ENCODE data around the gene MAML2. TPM values are rescaled to one million over a fixed set of nuclear protein-coding genes. Genes with fewer than 3 reads are reported as not detected.
A peak's percentile ranks its signal among the peaks of the same experiment; 100 is the strongest.

The MAML2 gene
- total and polyA plus RNA-seq, 2 experiments from 2014 or later: 4.7 to 15.3 TPM

GRCh38 chr11:96152623-96153022, 190.4 kb downstream of the MAML2 start:
- 93% methylated on average over 1 of the region's 1 CpG for WGBS (ENCODE audit: low lambda C conversion rate, missing lambda C conversion rate)
- no peak for DNase-seq (ENCODE audit: low spot score)
- Histone ChIP-seq H2AFZ (no peak overlapping the region), H3K4me2 (no peak overlapping the region), H3K4me3 (no peak overlapping the region), H3K27me3 (no peaks in the 10 kb centered on the region), H3K27ac (no peak overlapping the region), H4K20me1 (ENCODE audit: insufficient read depth, poor library complexity, severe bottlenecking) (no peaks in the 10 kb centered on the region), H3K79me2 (peaks cover 42% of the 10 kb centered on the region), H3K4me1 (ENCODE audit: insufficient read depth) (peaks cover 39% of the 10 kb centered on the region), H3K36me3 (replicated peaks; ENCODE audit: insufficient read depth, low read depth) (no peaks in the 10 kb centered on the region), H3K9me3 (ENCODE audit: low read depth) (no peaks in the 10 kb centered on the region), H3K9me2 (replicated peaks; ENCODE audit: insufficient read depth) (no peaks in the 10 kb centered on the region)
- TF ChIP-seq EZH2 (IDR thresholded peaks at IDR 0.05; ENCODE audit: borderline replicate concordance) (no peak), EZH2phosphoT487 (IDR thresholded peaks at IDR 0.05; ENCODE audit: low read depth, severe bottlenecking, unreplicated experiment) (no peak)
- TF ChIP-seq, protein P1, sequence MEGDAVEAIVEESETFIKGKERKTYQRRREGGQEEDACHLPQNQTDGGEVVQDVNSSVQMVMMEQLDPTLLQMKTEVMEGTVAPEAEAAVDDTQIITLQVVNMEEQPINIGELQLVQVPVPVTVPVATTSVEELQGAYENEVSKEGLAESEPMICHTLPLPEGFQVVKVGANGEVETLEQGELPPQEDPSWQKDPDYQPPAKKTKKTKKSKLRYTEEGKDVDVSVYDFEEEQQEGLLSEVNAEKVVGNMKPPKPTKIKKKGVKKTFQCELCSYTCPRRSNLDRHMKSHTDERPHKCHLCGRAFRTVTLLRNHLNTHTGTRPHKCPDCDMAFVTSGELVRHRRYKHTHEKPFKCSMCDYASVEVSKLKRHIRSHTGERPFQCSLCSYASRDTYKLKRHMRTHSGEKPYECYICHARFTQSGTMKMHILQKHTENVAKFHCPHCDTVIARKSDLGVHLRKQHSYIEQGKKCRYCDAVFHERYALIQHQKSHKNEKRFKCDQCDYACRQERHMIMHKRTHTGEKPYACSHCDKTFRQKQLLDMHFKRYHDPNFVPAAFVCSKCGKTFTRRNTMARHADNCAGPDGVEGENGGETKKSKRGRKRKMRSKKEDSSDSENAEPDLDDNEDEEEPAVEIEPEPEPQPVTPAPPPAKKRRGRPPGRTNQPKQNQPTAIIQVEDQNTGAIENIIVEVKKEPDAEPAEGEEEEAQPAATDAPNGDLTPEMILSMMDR (IDR thresholded peaks at IDR 0.05; ENCODE audit: poor library complexity): no peak

GRCh38 chr11:96151501-96151900, 191.5 kb downstream of the MAML2 start:
- Histone ChIP-seq H3K79me2 (peaks cover 43% of the 10 kb centered on the region), H4K20me1 (ENCODE audit: insufficient read depth, poor library complexity, severe bottlenecking) (peaks cover 2% of the 10 kb centered on the region), H3K4me3 (no peak overlapping the region), H2AFZ (no peak overlapping the region), H3K27ac (no peak overlapping the region), H3K9me3 (ENCODE audit: low read depth) (no peaks in the 10 kb centered on the region), H3K4me1 (ENCODE audit: insufficient read depth) (peaks cover 37% of the 10 kb centered on the region), H3K9me2 (replicated peaks; ENCODE audit: insufficient read depth) (no peaks in the 10 kb centered on the region), H3K4me2 (no peak overlapping the region), H3K36me3 (replicated peaks; ENCODE audit: insufficient read depth, low read depth) (no peaks in the 10 kb centered on the region), H3K27me3 (no peaks in the 10 kb centered on the region)
- 89% methylated on average over 3 of the region's 3 CpGs for WGBS (ENCODE audit: low lambda C conversion rate, missing lambda C conversion rate)
- no peak for DNase-seq (ENCODE audit: low spot score)
- TF ChIP-seq EZH2 (IDR thresholded peaks at IDR 0.05; ENCODE audit: borderline replicate concordance) (no peak), EZH2phosphoT487 (IDR thresholded peaks at IDR 0.05; ENCODE audit: low read depth, severe bottlenecking, unreplicated experiment) (no peak)
- TF ChIP-seq, protein P1 (IDR thresholded peaks at IDR 0.05; ENCODE audit: poor library complexity): no peak

GRCh38 chr11:96150609-96151008, 192.4 kb downstream of the MAML2 start:
- no peak overlapping the region for H2AFZ ChIP-seq
- no peaks in the 10 kb centered on the region for H3K9me3 ChIP-seq (ENCODE audit: low read depth)
- WGBS (ENCODE audit: low lambda C conversion rate, missing lambda C conversion rate): 87% methylated on average over 4 of the region's 4 CpGs
- peaks cover 2% of the 10 kb centered on the region for H4K20me1 ChIP-seq (ENCODE audit: insufficient read depth, poor library complexity, severe bottlenecking)
- H3K9me2 ChIP-seq (replicated peaks; ENCODE audit: insufficient read depth): no peaks in the 10 kb centered on the region
- no peak overlapping the region for H3K4me2 ChIP-seq
- H3K36me3 ChIP-seq (replicated peaks; ENCODE audit: insufficient read depth, low read depth): no peaks in the 10 kb centered on the region
- H3K79me2 ChIP-seq: peaks cover 43% of the 10 kb centered on the region
- no peaks in the 10 kb centered on the region for H3K27me3 ChIP-seq
- H3K4me1 ChIP-seq (ENCODE audit: insufficient read depth): peaks cover 32% of the 10 kb centered on the region
- TF ChIP-seq EZH2 (IDR thresholded peaks at IDR 0.05; ENCODE audit: borderline replicate concordance): no peak
- no peak overlapping the region for H3K4me3 ChIP-seq
- no peak for DNase-seq (ENCODE audit: low spot score)
- H3K27ac ChIP-seq: peak overlapping the region; percentile 65

- DNase-seq (ENCODE audit: low spot score): peak; percentile 35
- Histone ChIP-seq H3K4me1 (ENCODE audit: insufficient read depth) (peaks cover 33% of the 10 kb centered on the region), H3K4me2 (no peak overlapping the region), H3K9me3 (ENCODE audit: low read depth) (no peaks in the 10 kb centered on the region), H3K9me2 (replicated peaks; ENCODE audit: insufficient read depth) (no peaks in the 10 kb centered on the region), H3K27me3 (no peaks in the 10 kb centered on the region), H2AFZ (no peak overlapping the region), H3K79me2 (peaks cover 43% of the 10 kb centered on the region), H3K36me3 (replicated peaks; ENCODE audit: insufficient read depth, low read depth) (no peaks in the 10 kb centered on the region), H3K27ac (peak overlapping the region; percentile 65), H3K4me3 (no peak overlapping the region), H4K20me1 (ENCODE audit: insufficient read depth, poor library complexity, severe bottlenecking) (peaks cover 2% of the 10 kb centered on the region)
- WGBS (ENCODE audit: low lambda C conversion rate, missing lambda C conversion rate): 75% methylated on average over 7 of the region's 7 CpGs
- TF ChIP-seq, protein P1 (IDR thresholded peaks at IDR 0.05; ENCODE audit: poor library complexity): no peak
- TF ChIP-seq EZH2 (IDR thresholded peaks at IDR 0.05; ENCODE audit: borderline replicate concordance) (no peak), EZH2phosphoT487 (IDR thresholded peaks at IDR 0.05; ENCODE audit: low read depth, severe bottlenecking, unreplicated experiment) (no peak)
These were observed 193.0 kb downstream of the MAML2 start for GRCh38 chr11:96149743-96150555.

All from hepatocyte (in vitro differentiated cells).